H1 (cell line): Measurements from ENCODE around the gene SIK3. TPM values are rescaled to one million over a fixed set of nuclear protein-coding genes. Genes with fewer than 3 reads are reported as not detected.

Experiments
- ASH2L ChIP-seq: fragments of 200-600, 300-600 bp; sonication (generic); IDR thresholded peaks from one replicate; pipeline ENCODE4 v1.7.1; 2017; ENCODE audit warnings: low read length
- CBX8 ChIP-seq: fragments of 300-800, 300-1000 bp; sonication (generic); IDR thresholded peaks from 2 replicates; pipeline ENCODE4 v1.7.1; 2016; ENCODE audit warnings: low read depth, low read length, borderline replicate concordance
- CHD2 ChIP-seq: IDR thresholded peaks from 2 replicates; pipeline ENCODE4 v1.6.1; 2012; ENCODE audit warnings: low read length, improper control_type of control experiment
- EP300 ChIP-seq, 2 experiments: IDR thresholded peaks; 1 replicate in 1 of 2; 2 replicates in 1 of 2; pipeline ENCODE4 v1.6.1; 2011 to 2012; ENCODE audit warnings: low read depth in 2 of 2, low read length in 2 of 2, mild to moderate bottlenecking in 2 of 2, borderline replicate concordance in 1 of 2, inconsistent platforms in 1 of 2, moderate library complexity in 1 of 2
- EZH2 ChIP-seq: fragments of 200-600 bp; sonication (generic); IDR thresholded peaks from 2 replicates; pipeline ENCODE4 v1.7.1; 2012; ENCODE audit warnings: low read depth, mild to moderate bottlenecking, moderate library complexity, low read length, inconsistent platforms; ENCODE audit not compliant: severe bottlenecking
- KDM1A ChIP-seq: fragments of 200-600, 300-600 bp; sonication (generic); IDR thresholded peaks from 2 replicates; pipeline ENCODE4 v1.7.1; 2016; ENCODE audit warnings: mild to moderate bottlenecking, low read length, borderline replicate concordance
- PHF8 ChIP-seq: fragments of 200-600 bp; sonication (generic); conservative IDR thresholded peaks from 2 replicates; pipeline ENCODE4 v1.7.1; 2012; ENCODE audit warnings: low read depth, mild to moderate bottlenecking, inconsistent platforms, low read length, moderate library complexity
- RBBP5 ChIP-seq: IDR thresholded peaks from 2 replicates; pipeline ENCODE4 v1.7.1; 2012; ENCODE audit warnings: low read depth, mild to moderate bottlenecking, inconsistent platforms, low read length, moderate library complexity, borderline replicate concordance
- RFX5 ChIP-seq: IDR thresholded peaks from 2 replicates; pipeline ENCODE4 v1.6.1; 2011; ENCODE audit warnings: low read depth, low read length, improper control_type of control experiment, borderline replicate concordance
- polyA plus RNA-seq, 7 experiments: library from polyadenylated mRNA; depleted of rRNA in 3 of 7; stranded (reverse) in 5 of 7; unstranded in 2 of 7; fragments of >200 nt in 5 of 7; fragments of 200-250 nt in 2 of 7; gene quantifications; 1 replicate in 5 of 7; 2 replicates in 1 of 7; 4 replicates in 1 of 7; pipeline versions ENCODE4 v1.2.1 to v1.2.3, GENCODE V29; 2011 to 2013; ENCODE audit warnings: missing spikeins in 2 of 7, mixed read lengths in 2 of 7
- total RNA-seq: library from RNA; stranded (reverse); fragmentation: NEBNext Ultra II Directional; extraction: Animal tissue kit (Norgen Biotek cat#: 25700); gene quantifications from 2 replicates; pipeline ENCODE4 v1.2.1, GENCODE V29; 2021

The SIK3 gene
- total and polyA plus RNA-seq, 2 of the 8 experiments (the other 6 are each of a cell fraction or from before 2014, with no cell fraction given): 19.9 to 32.1 TPM

DNA sequence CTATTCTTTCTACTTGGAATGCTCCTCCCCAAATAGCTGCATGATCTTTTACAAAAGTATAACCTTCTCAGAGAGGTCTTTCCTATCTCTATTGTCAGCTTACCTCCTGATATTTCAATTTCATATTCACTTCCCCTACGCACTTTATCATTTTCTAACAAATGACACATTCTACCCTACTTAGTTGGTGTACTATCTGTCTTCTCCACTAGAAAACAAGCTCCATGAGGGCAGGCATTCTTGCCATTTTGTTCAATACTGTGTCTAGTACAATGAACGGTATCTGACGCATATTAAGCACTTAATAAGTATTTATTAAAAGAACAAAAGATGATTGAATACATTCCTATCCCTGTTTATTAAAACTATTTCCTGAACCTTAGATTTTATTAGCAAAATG, 164.3 kb downstream of the SIK3 start (continued):
- TF ChIP-seq EZH2: no peak
- TF ChIP-seq PHF8: no peak
- TF ChIP-seq RFX5: no peak
- TF ChIP-seq EP300 (IDR thresholded peaks at IDR 0.05; ENCODE audit: borderline replicate concordance in 1 of 2, low read depth in 2 of 2, low read length in 2 of 2): no peak
- TF ChIP-seq ASH2L: no peak
- TF ChIP-seq CHD2: no peak
- no peak for TF ChIP-seq CBX8
- TF ChIP-seq RBBP5: no peak
- no peak for TF ChIP-seq KDM1A
